Measurements from ENCODE around the gene EI24.
"Not testable (repeated sequence)": the region's sequence is repeated elsewhere in the genome, so short reads cannot be mapped to it uniquely, and the experiment has no call there.

Gene EI24

GRCh38 chr11:125568970-125569914 lies at the start of gene EI24:
TSS of gene EI24 (plus strand) at chr11:125569477. CDS start at chr11:125572528, 3,051 bp downstream.
- peak; percentile 47 for DNase-seq

- no peak for DNase-seq
These were observed 49.1 kb upstream of the EI24 start for GRCh38 chr11:125519860-125520834.

GRCh38 chr11:125525303-125525702 lies 44.0 kb upstream of the EI24 start:
- DNase-seq, result no peak

- no peak for DNase-seq
These were observed 36.6 kb upstream of the EI24 start for GRCh38 chr11:125532668-125533067.

GRCh38 chr11:125535585-125535984 lies 33.7 kb upstream of the EI24 start:
- no peak for DNase-seq

- DNase-seq, result not testable (repeated sequence)
These were observed 32.4 kb upstream of the EI24 start for GRCh38 chr11:125536834-125537233.

GRCh38 chr11:125542709-125543108 lies 26.6 kb upstream of the EI24 start:
- DNase-seq, result no peak

GRCh38 chr11:125550780-125551179 lies 18.5 kb upstream of the EI24 start:
- no peak for DNase-seq

- DNase-seq, result no peak
These were observed 17.4 kb upstream of the EI24 start for GRCh38 chr11:125551835-125552342.

GRCh38 chr11:125552927-125553326 lies 16.4 kb upstream of the EI24 start:
- DNase-seq, result no peak

GRCh38 chr11:125553357-125553756 lies 15.9 kb upstream of the EI24 start:
- no peak for DNase-seq

GRCh38 chr11:125554038-125554437 lies 15.2 kb upstream of the EI24 start:
- no peak for DNase-seq

GRCh38 chr11:125559888-125560287 lies 9.4 kb upstream of the EI24 start:
- no peak for DNase-seq

- DNase-seq, result no peak
These were observed 7.4 kb upstream of the EI24 start for GRCh38 chr11:125561924-125562323.

- DNase-seq, result no peak
These were observed 6.8 kb upstream of the EI24 start for GRCh38 chr11:125562430-125562829.

GRCh38 chr11:125564357-125564756 lies 4.9 kb upstream of the EI24 start:
- no peak for DNase-seq

GRCh38 chr11:125566235-125566634 lies 3.0 kb upstream of the EI24 start:
- DNase-seq, result no peak

- no peak for DNase-seq
These were observed 791 bp downstream of the EI24 start for GRCh38 chr11:125569915-125570621.

- no peak for DNase-seq
These were observed 1.7 kb downstream of the EI24 start for GRCh38 chr11:125570952-125571351.

GRCh38 chr11:125572916-125573315 lies 3.6 kb downstream of the EI24 start:
- no peak for DNase-seq

GRCh38 chr11:125577181-125577580 lies 7.9 kb downstream of the EI24 start:
- DNase-seq, result not testable (repeated sequence)

GRCh38 chr11:125578783-125579182 lies 9.5 kb downstream of the EI24 start:
- DNase-seq, result no peak

- DNase-seq, result no peak
These were observed 10.5 kb downstream of the EI24 start for GRCh38 chr11:125579811-125580210.
